ENCODE results near the gene BAHD1. TPM values are rescaled to one million over a fixed set of nuclear protein-coding genes. Genes with fewer than 3 reads are reported as not detected.

Gene BAHD1
- total RNA-seq (10 to 100 TPM; 20.3 to 21.5 TPM), total RNA-seq (42.0 to 115 (median 64.0) reads per million in 172 experiments)
- polyA plus RNA-seq (2013, experiment 1 of 2), result 25.7 TPM
- polyA plus RNA-seq (2013, experiment 2 of 2), result 28.7 TPM

- DNase-seq (peak; percentile 84 to 96 (median 93)), ATAC-seq (ENCODE audit: poor library complexity) (peak; percentile 84)
- Mint-ChIP-seq H3K27me3 (peaks cover 37% of the 10 kb centered on the region), H3K36me3 (ENCODE audit: low read depth) (peaks cover 10% of the 10 kb centered on the region), H3K4me1 (ENCODE audit: low read depth) (peaks cover 76% of the 10 kb centered on the region), H3K4me3 (peak within 1 kb of the TSS; percentile 95), H3K9me3 (no peaks in the 10 kb centered on the region), H3K27ac (peak within 1 kb of the TSS; percentile 82)
- intact Hi-C loops (cut with DNase I, micrococcal nuclease), result loop anchor here in 1 of 2 experiments (1.0 to 10.0 kb wide), 3 partner anchors 65 to 154 kb away; partner anchors contain the start of gene KNL1
- Histone ChIP-seq H3K9me3 (ENCODE audit: control insufficient read depth in 1 of 2, insufficient read depth in 1 of 2, low read length in 2 of 2) (peaks cover 0 to 7% of the 10 kb centered on the region in 2 experiments), H3K4me3 (ENCODE audit: low read length) (peak within 1 kb of the TSS; percentile 71), H3K27me3 (ENCODE audit: control insufficient read depth in 1 of 2, insufficient read depth in 2 of 2, low read length in 2 of 2) (peaks cover 20 to 24% of the 10 kb centered on the region in 2 experiments), H3K27ac (ENCODE audit: low read depth in 1 of 2, low read length in 2 of 2) (no peak within 1 kb of the TSS), H3K4me1 (ENCODE audit: insufficient read depth, low read length) (peaks cover 73% of the 10 kb centered on the region), H3K36me3 (ENCODE audit: insufficient read depth, low read length) (peaks cover 3% of the 10 kb centered on the region)
- CTCF ChIA-PET, result interaction anchor here (1.2 to 3.6 kb wide), 5 partner anchors 11 to 73 kb away, joined by 3 to 13 read pairs (median 4); no protein-coding TSS in a partner anchor
- no peak for TF ChIP-seq CTCF (IDR thresholded peaks at IDR 0.05)
- POLR2A ChIA-PET, result interaction anchor here (0.6 to 7.4 kb wide), 25 partner anchors 10 to 1219 kb away, joined by 3 to 106 read pairs (median 5); partner anchors contain the start of genes CCDC32, CHST14, DISP2 and INAFM2
Measured at GRCh38 chr15:40440743-40441564, at the start of gene BAHD1. Gene BAHD1 (plus strand): TSS chr15:40440953. CDS start chr15:40458465, 17,512 bp downstream.

- Histone ChIP-seq H3K4me1 (ENCODE audit: insufficient read depth, low read length) (peaks cover 5% of the 10 kb centered on the region), H3K9me3 (ENCODE audit: control insufficient read depth in 1 of 2, insufficient read depth in 1 of 2, low read length in 2 of 2) (no peaks in the 10 kb centered on the region), H3K4me3 (ENCODE audit: low read length) (no peak overlapping the region), H3K27ac (ENCODE audit: low read depth in 1 of 2, low read length in 2 of 2) (no peak overlapping the region), H3K27me3 (ENCODE audit: control insufficient read depth in 1 of 2, insufficient read depth in 2 of 2, low read length in 2 of 2) (no peaks in the 10 kb centered on the region), H3K36me3 (ENCODE audit: insufficient read depth, low read length) (peaks cover 22% of the 10 kb centered on the region)
- H3K27ac Mint-ChIP-seq, result no peak overlapping the region
- peaks cover 8% of the 10 kb centered on the region for H3K4me1 Mint-ChIP-seq (ENCODE audit: low read depth)
- no peaks in the 10 kb centered on the region for H3K27me3 Mint-ChIP-seq
- CTCF ChIA-PET, result no interaction called here
- H3K4me3 Mint-ChIP-seq, result no peak overlapping the region
- POLR2A ChIA-PET, result interaction anchor here (0.8 to 2.0 kb wide), 2 partner anchors 13 kb away, joined by 3 to 8 read pairs; partner anchors contain the start of gene IVD
- no peaks in the 10 kb centered on the region for H3K9me3 Mint-ChIP-seq
- TF ChIP-seq CTCF (IDR thresholded peaks at IDR 0.05), result no peak
- no peak for ATAC-seq (ENCODE audit: poor library complexity)
- H3K36me3 Mint-ChIP-seq (ENCODE audit: low read depth), result peaks cover 51% of the 10 kb centered on the region
- DNase-seq, result no peak
- intact Hi-C loops (cut with DNase I, micrococcal nuclease), result no loop called here
Measured at GRCh38 chr15:40392986-40393948, 47.5 kb upstream of the BAHD1 start.
